ENCODE measurements around the gene TTC23L. TPM values are rescaled to one million over a fixed set of nuclear protein-coding genes. Genes with fewer than 3 reads are reported as not detected.

TTC23L gene
- polyA plus RNA-seq, 6 donors from 2014 or later = 0.29 to 3.6 TPM; not detected in 4

GRCh38 chr5:34923694-34924461, 84.9 kb downstream of the TTC23L start:
- H3K27ac Mint-ChIP-seq = peak overlapping the region in 2 of 6 donors; percentile 7 to 18
- peak overlapping the region in 1 of 8 donors; percentile 16 for H3K4me3 Mint-ChIP-seq
- DNase-seq = no peak
- H3K4me1 Mint-ChIP-seq = peaks cover 1 to 4% (median 3%) of the 10 kb centered on the region in 3 donors
- no peak for ATAC-seq (ENCODE audit: low read depth in 2 of 2)
- H3K36me3 Mint-ChIP-seq = peaks cover 0 to 5% of the 10 kb centered on the region in 2 donors
- H3K9me3 Mint-ChIP-seq = no peaks in the 10 kb centered on the region
- H3K27me3 Mint-ChIP-seq = no peaks in the 10 kb centered on the region

- no peaks in the 10 kb centered on the region for H3K9me3 Mint-ChIP-seq
- no peak for ATAC-seq (ENCODE audit: low read depth in 2 of 2)
- H3K36me3 Mint-ChIP-seq = peaks cover 0 to 5% of the 10 kb centered on the region in 2 donors
- no peak overlapping the region for H3K27ac Mint-ChIP-seq
- H3K4me1 Mint-ChIP-seq = peaks cover 7 to 9% (median 8%) of the 10 kb centered on the region in 3 donors
- no peaks in the 10 kb centered on the region for H3K27me3 Mint-ChIP-seq
- no peak for DNase-seq
- no peak overlapping the region for H3K4me3 Mint-ChIP-seq
Measured at GRCh38 chr5:34924462-34924765, 85.5 kb downstream of the TTC23L start.

DNA sequence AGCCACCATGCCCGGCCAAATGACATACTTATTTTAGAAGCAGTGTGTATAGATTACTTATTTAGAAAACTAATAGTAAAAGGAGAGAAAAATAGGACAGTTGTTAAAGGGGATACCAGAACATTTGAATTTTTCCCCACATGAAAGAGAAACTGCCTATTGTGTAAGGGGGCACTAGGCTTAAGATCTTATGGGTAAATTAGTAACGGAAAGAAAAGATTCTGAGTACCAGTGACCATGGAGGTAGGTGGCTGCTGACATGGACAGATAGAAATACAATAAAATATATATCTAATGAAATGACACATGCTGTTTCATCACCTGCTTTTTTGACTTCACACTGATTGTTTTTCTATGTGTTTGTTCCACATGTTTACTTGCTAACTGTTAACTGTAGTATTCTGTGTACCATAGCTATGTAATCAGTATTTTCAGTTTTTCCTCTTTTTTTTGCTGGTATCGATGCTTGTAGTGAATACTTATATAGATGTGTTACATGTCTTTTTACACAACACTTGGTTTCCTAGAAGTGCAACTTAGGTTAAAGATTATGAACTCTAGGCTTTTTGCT, 87.4 kb downstream of the TTC23L start:
- Mint-ChIP-seq H3K4me3 (no peak overlapping the region), H3K36me3 (peaks cover 0 to 5% of the 10 kb centered on the region in 2 donors), H3K9me3 (no peaks in the 10 kb centered on the region), H3K27me3 (no peaks in the 10 kb centered on the region), H3K27ac (peak overlapping the region in 2 of 6 donors; percentile 24 to 71), H3K4me1 (peaks cover 18 to 23% (median 21%) of the 10 kb centered on the region in 3 donors)
- ATAC-seq (ENCODE audit: low read depth in 2 of 2) (no peak), DNase-seq (no peak)

DNA sequence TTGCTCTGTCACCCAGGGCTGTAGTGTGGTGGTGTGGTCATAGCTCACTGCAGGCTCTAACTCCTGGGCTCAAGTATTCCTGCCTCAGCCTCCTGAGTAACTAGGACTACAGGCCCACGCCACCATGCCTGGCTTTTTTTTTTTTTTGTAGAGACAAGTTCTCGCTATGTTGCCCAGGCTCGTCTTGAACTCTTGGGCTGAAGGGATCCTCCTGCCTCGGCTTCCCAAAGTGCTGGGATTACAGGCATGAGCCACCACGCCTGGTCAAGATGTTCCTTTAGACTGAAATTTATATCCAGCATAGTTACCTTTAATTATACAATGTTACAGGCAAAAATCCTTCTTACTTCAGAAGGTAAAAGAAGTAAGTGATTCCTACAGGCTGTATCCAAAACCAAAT, 88.8 kb downstream of the TTC23L start:
- Mint-ChIP-seq H3K4me3 (peak overlapping the region in 3 of 8 donors; percentile 9 to 99 (median 47)), H3K27me3 (no peaks in the 10 kb centered on the region), H3K9me3 (no peaks in the 10 kb centered on the region), H3K36me3 (peaks cover 0 to 5% of the 10 kb centered on the region in 2 donors), H3K4me1 (peaks cover 21 to 27% (median 26%) of the 10 kb centered on the region in 3 donors), H3K27ac (no peak overlapping the region)
- DNase-seq (no peak), ATAC-seq (ENCODE audit: low read depth in 2 of 2) (no peak)

GRCh38 chr5:34928267-34928666, 89.3 kb downstream of the TTC23L start:
- Mint-ChIP-seq H3K27me3 (no peaks in the 10 kb centered on the region), H3K4me1 (peaks cover 21 to 28% (median 26%) of the 10 kb centered on the region in 3 donors), H3K27ac (no peak overlapping the region), H3K36me3 (peaks cover 0 to 5% of the 10 kb centered on the region in 2 donors), H3K9me3 (no peaks in the 10 kb centered on the region), H3K4me3 (peak overlapping the region in 1 of 8 donors; percentile 99)
- no peak for DNase-seq
- no peak for ATAC-seq (ENCODE audit: low read depth in 2 of 2)

DNA sequence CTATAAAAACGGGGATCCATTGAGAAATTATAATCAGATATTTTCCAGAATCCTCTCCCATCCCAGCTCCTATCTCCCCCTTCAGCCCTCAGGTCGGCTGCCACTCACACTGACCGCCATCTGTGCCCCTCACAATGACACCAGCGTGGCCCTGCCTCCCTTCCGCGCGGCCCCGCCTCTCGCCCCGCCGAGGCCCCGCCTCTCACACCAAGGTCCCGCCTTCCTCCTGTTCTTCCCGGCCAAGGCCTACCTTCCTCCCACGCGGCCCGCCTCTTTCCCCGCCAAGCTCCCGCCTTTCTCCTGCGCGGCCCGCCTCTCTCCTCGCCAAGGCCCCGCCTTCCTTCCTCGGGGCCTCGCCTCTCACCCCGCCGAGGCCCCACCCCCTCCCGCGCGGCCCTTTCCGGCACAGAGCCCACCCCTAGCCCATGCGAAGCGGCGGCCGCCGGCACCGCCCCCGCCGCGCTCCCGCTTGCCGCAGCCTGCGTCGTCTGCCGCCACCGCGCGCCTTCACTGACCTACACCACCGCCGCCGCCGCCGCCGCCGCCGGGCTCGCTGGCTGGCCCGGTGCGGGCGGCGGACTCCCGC, 90.3 kb downstream of the TTC23L start, which contains the start of gene DNAJC21:
Gene DNAJC21, plus strand, starts transcription at position 426 of the 586 bp plus-strand sequence. CDS start 261 bp downstream, outside the sequence.
- peaks cover 0 to 6% of the 10 kb centered on the region in 2 donors for H3K36me3 Mint-ChIP-seq
- peak; percentile 81 to 83 for ATAC-seq (ENCODE audit: low read depth in 2 of 2)
- no peaks in the 10 kb centered on the region for H3K9me3 Mint-ChIP-seq
- DNase-seq = peak; percentile 98
- no peaks in the 10 kb centered on the region for H3K27me3 Mint-ChIP-seq
- H3K27ac Mint-ChIP-seq = peak within 1 kb of the TSS; percentile 95 to 99 (median 98)
- peak within 1 kb of the TSS; percentile 95 to 99 (median 97) for H3K4me3 Mint-ChIP-seq
- peaks cover 26 to 34% (median 26%) of the 10 kb centered on the region in 3 donors for H3K4me1 Mint-ChIP-seq

GRCh38 chr5:34929720-34930461, 90.9 kb downstream of the TTC23L start:
- Mint-ChIP-seq H3K4me1 (peaks cover 26 to 34% (median 26%) of the 10 kb centered on the region in 3 donors), H3K9me3 (no peaks in the 10 kb centered on the region), H3K27me3 (no peaks in the 10 kb centered on the region), H3K36me3 (peaks cover 0 to 6% of the 10 kb centered on the region in 2 donors), H3K27ac (peak overlapping the region; percentile 95 to 99 (median 98)), H3K4me3 (peak overlapping the region; percentile 95 to 99 (median 97))
- peak; percentile 83 for DNase-seq
- ATAC-seq (ENCODE audit: low read depth in 2 of 2) = peak; percentile 72 to 76

GRCh38 chr5:34930462-34930844, 91.5 kb downstream of the TTC23L start:
- DNase-seq (no peak), ATAC-seq (ENCODE audit: low read depth in 2 of 2) (no peak)
- Mint-ChIP-seq H3K9me3 (no peaks in the 10 kb centered on the region), H3K36me3 (peaks cover 0 to 6% of the 10 kb centered on the region in 2 donors), H3K4me3 (peak overlapping the region; percentile 95 to 99 (median 97)), H3K27ac (peak overlapping the region; percentile 95 to 99 (median 98)), H3K4me1 (peaks cover 26 to 34% (median 26%) of the 10 kb centered on the region in 3 donors), H3K27me3 (no peaks in the 10 kb centered on the region)

DNA sequence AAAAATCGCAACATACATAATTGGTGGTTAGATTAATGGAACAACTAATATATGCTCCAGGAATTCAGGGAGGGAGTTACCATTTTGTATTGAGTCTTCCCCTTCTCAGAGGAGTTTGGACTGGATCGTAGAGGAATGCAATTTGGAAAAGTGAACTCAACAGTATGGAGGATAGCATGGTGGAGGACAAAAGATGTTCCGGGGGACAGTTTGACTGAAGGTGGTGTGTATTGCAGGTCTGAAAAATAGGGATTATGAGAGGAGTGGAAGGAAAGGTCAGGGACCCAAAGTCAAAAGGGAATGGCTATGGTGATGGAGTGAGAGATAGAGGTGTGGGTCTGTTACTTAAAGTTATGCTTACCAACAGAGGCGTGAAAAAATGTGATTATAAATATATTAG, 91.9 kb downstream of the TTC23L start:
- Mint-ChIP-seq H3K4me3 (peak overlapping the region; percentile 0 to 99 (median 96)), H3K9me3 (no peaks in the 10 kb centered on the region), H3K27me3 (no peaks in the 10 kb centered on the region), H3K36me3 (peaks cover 0 to 8% of the 10 kb centered on the region in 2 donors), H3K27ac (peak overlapping the region in 5 of 6 donors; percentile 23 to 98 (median 97)), H3K4me1 (peaks cover 26 to 34% (median 26%) of the 10 kb centered on the region in 3 donors)
- DNase-seq (no peak), ATAC-seq (ENCODE audit: low read depth in 2 of 2) (no peak)

DNA sequence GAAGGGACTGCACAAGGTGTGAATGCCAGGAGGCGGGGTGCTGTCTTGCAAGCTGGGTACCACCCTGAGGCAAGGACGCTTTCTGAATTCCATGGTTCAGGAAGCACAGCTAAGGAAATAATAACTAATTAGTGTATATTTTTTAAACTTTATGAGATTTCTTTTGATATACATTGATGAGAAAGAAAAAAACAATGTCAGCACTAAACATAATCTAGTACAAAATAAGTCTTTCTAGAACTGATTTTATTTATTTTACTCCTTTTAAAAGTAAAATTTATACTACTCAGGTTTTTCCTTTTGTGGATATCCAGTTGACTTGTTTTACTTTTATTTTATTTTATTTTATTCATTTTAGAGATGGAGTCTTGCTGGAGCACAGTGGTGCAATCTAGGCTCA, 94.0 kb downstream of the TTC23L start:
- Mint-ChIP-seq H3K27ac (peak overlapping the region in 1 of 6 donors; percentile 22), H3K27me3 (no peaks in the 10 kb centered on the region), H3K9me3 (no peaks in the 10 kb centered on the region), H3K36me3 (peaks cover 8 to 16% of the 10 kb centered on the region in 2 donors), H3K4me3 (no peak overlapping the region), H3K4me1 (peaks cover 26 to 34% (median 26%) of the 10 kb centered on the region in 3 donors)
- DNase-seq (no peak), ATAC-seq (ENCODE audit: low read depth in 2 of 2) (no peak)

DNA sequence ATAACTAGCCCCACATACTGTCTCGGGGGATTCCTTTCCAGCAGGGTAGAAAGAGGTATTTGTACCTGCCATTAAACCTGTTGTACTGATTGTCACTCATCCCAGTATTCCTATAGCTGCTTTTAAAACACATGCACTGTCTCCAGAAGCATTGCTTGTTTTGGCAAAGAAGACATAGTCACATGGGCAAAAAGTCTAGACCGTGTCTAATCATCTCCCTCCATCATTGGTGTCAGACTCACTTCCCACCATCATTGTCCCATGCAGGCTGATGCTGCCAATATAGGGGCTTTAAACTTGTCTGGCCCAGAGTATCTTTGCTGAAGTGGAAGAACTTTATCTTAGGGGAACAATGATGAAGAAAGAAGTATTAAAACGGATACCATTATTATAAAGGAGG, 103.0 kb downstream of the TTC23L start:
- ATAC-seq (ENCODE audit: low read depth in 2 of 2) (no peak), DNase-seq (no peak)
- peaks cover 29 to 34% of the 10 kb centered on the region in 2 donors for H3K36me3 Mint-ChIP-seq
- H3K9me3 Mint-ChIP-seq = no peaks in the 10 kb centered on the region
- H3K27ac Mint-ChIP-seq = peak overlapping the region in 1 of 6 donors; percentile 26
- H3K4me1 Mint-ChIP-seq = no peaks in the 10 kb centered on the region
- H3K4me3 Mint-ChIP-seq = no peak overlapping the region
- H3K27me3 Mint-ChIP-seq = no peaks in the 10 kb centered on the region

DNA sequence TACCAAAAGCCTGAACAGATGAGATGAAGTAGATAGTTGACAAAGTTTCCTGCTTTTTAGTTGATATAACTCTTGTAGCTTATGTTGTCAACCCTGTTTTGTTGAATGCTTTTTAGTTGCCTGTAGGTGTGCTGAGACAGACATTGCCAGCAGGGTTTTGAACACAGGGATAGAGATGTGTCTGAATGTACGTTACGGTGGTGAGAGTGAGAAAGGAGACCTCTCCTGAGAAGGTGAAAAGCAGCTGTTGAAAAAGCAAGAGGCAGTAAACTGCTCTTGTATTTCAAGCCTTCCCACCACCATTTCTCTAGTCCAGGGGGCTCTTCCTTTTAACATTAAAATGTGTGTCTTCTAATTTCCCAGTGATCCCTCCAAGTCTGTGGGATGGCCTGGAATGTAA, 105.1 kb downstream of the TTC23L start:
- DNase-seq (no peak), ATAC-seq (ENCODE audit: low read depth in 2 of 2) (no peak)
- no peaks in the 10 kb centered on the region for H3K4me1 Mint-ChIP-seq
- peak overlapping the region in 1 of 6 donors; percentile 72 for H3K27ac Mint-ChIP-seq
- peaks cover 26 to 31% of the 10 kb centered on the region in 2 donors for H3K36me3 Mint-ChIP-seq
- no peaks in the 10 kb centered on the region for H3K9me3 Mint-ChIP-seq
- H3K27me3 Mint-ChIP-seq = no peaks in the 10 kb centered on the region
- H3K4me3 Mint-ChIP-seq = no peak overlapping the region

- H3K36me3 Mint-ChIP-seq = peaks cover 30 to 36% of the 10 kb centered on the region in 2 donors
- H3K4me1 Mint-ChIP-seq = no peaks in the 10 kb centered on the region
- no peaks in the 10 kb centered on the region for H3K9me3 Mint-ChIP-seq
- no peak for DNase-seq
- ATAC-seq (ENCODE audit: low read depth in 2 of 2) = no peak
- no peak overlapping the region for H3K4me3 Mint-ChIP-seq
- H3K27me3 Mint-ChIP-seq = no peaks in the 10 kb centered on the region
- no peak overlapping the region for H3K27ac Mint-ChIP-seq
Measured at GRCh38 chr5:34944460-34945047, 105.6 kb downstream of the TTC23L start.
